ENCODE measurements around the gene FRRS1.

FRRS1 gene

GRCh38 chr1:99677416-99677815 lies 89.0 kb downstream of the FRRS1 start:
- Histone ChIP-seq H3K36me3 (replicated peaks; ENCODE audit: low read depth, low read length) (no peaks in the 10 kb centered on the region), H3K27ac (ENCODE audit: low read length) (no peak overlapping the region), H3K4me2 (ENCODE audit: low read length) (no peak overlapping the region), H4K20me1 (ENCODE audit: insufficient read depth, low read length) (no peaks in the 10 kb centered on the region), H3K9me3 (ENCODE audit: insufficient read depth, low read length) (no peaks in the 10 kb centered on the region), H3K4me1 (ENCODE audit: low read length) (no peaks in the 10 kb centered on the region), H3K4me3 (ENCODE audit: low read length) (no peak overlapping the region), H2AFZ (ENCODE audit: low read depth, low read length) (no peak overlapping the region), H3K9ac (ENCODE audit: low read length) (no peak overlapping the region), H3K27me3 (ENCODE audit: low read depth, low read length) (peaks cover 7% of the 10 kb centered on the region), H3K79me2 (ENCODE audit: low read length) (no peaks in the 10 kb centered on the region)
- TF ChIP-seq CTCF (IDR thresholded peaks at IDR 0.05; ENCODE audit: low read depth, low read length) (no peak), EZH2phosphoT487 (IDR thresholded peaks at IDR 0.05; ENCODE audit: low read depth) (no peak)

GRCh38 chr1:99676876-99677275 lies 89.6 kb downstream of the FRRS1 start:
- Histone ChIP-seq H3K4me2 (ENCODE audit: low read length) (no peak overlapping the region), H2AFZ (ENCODE audit: low read depth, low read length) (no peak overlapping the region), H3K27me3 (ENCODE audit: low read depth, low read length) (peaks cover 13% of the 10 kb centered on the region), H3K27ac (ENCODE audit: low read length) (no peak overlapping the region), H3K9me3 (ENCODE audit: insufficient read depth, low read length) (no peaks in the 10 kb centered on the region), H4K20me1 (ENCODE audit: insufficient read depth, low read length) (no peaks in the 10 kb centered on the region), H3K36me3 (replicated peaks; ENCODE audit: low read depth, low read length) (no peaks in the 10 kb centered on the region), H3K4me3 (ENCODE audit: low read length) (no peak overlapping the region), H3K4me1 (ENCODE audit: low read length) (no peaks in the 10 kb centered on the region), H3K79me2 (ENCODE audit: low read length) (no peaks in the 10 kb centered on the region), H3K9ac (ENCODE audit: low read length) (no peak overlapping the region)
- no peak for TF ChIP-seq CTCF (IDR thresholded peaks at IDR 0.05; ENCODE audit: low read depth, low read length)
- TF ChIP-seq EZH2phosphoT487 (IDR thresholded peaks at IDR 0.05; ENCODE audit: low read depth), result no peak

- H3K9me3 ChIP-seq (ENCODE audit: insufficient read depth, low read length), result no peaks in the 10 kb centered on the region
- no peaks in the 10 kb centered on the region for H3K36me3 ChIP-seq (replicated peaks; ENCODE audit: low read depth, low read length)
- H3K27me3 ChIP-seq (ENCODE audit: low read depth, low read length), result peaks cover 13% of the 10 kb centered on the region
- no peak overlapping the region for H2AFZ ChIP-seq (ENCODE audit: low read depth, low read length)
- no peak overlapping the region for H3K27ac ChIP-seq (ENCODE audit: low read length)
- H4K20me1 ChIP-seq (ENCODE audit: insufficient read depth, low read length), result no peaks in the 10 kb centered on the region
- no peak for TF ChIP-seq CTCF (IDR thresholded peaks at IDR 0.05; ENCODE audit: low read depth, low read length)
- no peak for TF ChIP-seq EZH2phosphoT487 (IDR thresholded peaks at IDR 0.05; ENCODE audit: low read depth)
- H3K79me2 ChIP-seq (ENCODE audit: low read length), result no peaks in the 10 kb centered on the region
- no peak overlapping the region for H3K4me2 ChIP-seq (ENCODE audit: low read length)
- no peak overlapping the region for H3K4me3 ChIP-seq (ENCODE audit: low read length)
- no peaks in the 10 kb centered on the region for H3K4me1 ChIP-seq (ENCODE audit: low read length)
- no peak overlapping the region for H3K9ac ChIP-seq (ENCODE audit: low read length)
These were observed 90.4 kb downstream of the FRRS1 start for GRCh38 chr1:99675994-99676393.

GRCh38 chr1:99675292-99675691 lies 91.1 kb downstream of the FRRS1 start:
- TF ChIP-seq EZH2phosphoT487 (IDR thresholded peaks at IDR 0.05; ENCODE audit: low read depth) (no peak), CTCF (IDR thresholded peaks at IDR 0.05; ENCODE audit: low read depth, low read length) (no peak)
- Histone ChIP-seq H3K36me3 (replicated peaks; ENCODE audit: low read depth, low read length) (no peaks in the 10 kb centered on the region), H3K79me2 (ENCODE audit: low read length) (no peaks in the 10 kb centered on the region), H3K9ac (ENCODE audit: low read length) (no peak overlapping the region), H4K20me1 (ENCODE audit: insufficient read depth, low read length) (no peaks in the 10 kb centered on the region), H3K4me2 (ENCODE audit: low read length) (no peak overlapping the region), H3K4me1 (ENCODE audit: low read length) (no peaks in the 10 kb centered on the region), H3K27ac (ENCODE audit: low read length) (no peak overlapping the region), H3K27me3 (ENCODE audit: low read depth, low read length) (peaks cover 13% of the 10 kb centered on the region), H2AFZ (ENCODE audit: low read depth, low read length) (no peak overlapping the region), H3K9me3 (ENCODE audit: insufficient read depth, low read length) (no peaks in the 10 kb centered on the region), H3K4me3 (ENCODE audit: low read length) (no peak overlapping the region)

Measured in OCI-LY3 (cell line).